Measurements from ENCODE around the gene ATP2B1.

ATP2B1 gene

GRCh38 chr12:89709995-89710872, 1.6 kb upstream of the ATP2B1 start:
- Histone ChIP-seq H3K4me3 (replicated peaks; ENCODE audit: low read depth, low read length) (peak overlapping the region; percentile 79), H3K36me3 (ENCODE audit: control insufficient read depth, insufficient read depth, low read length) (no peaks in the 10 kb centered on the region), H3K27me3 (replicated peaks; ENCODE audit: control insufficient read depth, insufficient read depth, low read length) (no peaks in the 10 kb centered on the region)
- DNase-seq (ENCODE audit: extremely low read depth, insufficient read length) = no peak
- TF ChIP-seq CTCF (IDR thresholded peaks at IDR 0.05; ENCODE audit: insufficient read depth, low read length, poor library complexity, severe bottlenecking) = no peak

GRCh38 chr12:89709157-89709994, 738 bp upstream of the ATP2B1 start:
- peak; percentile 100 for DNase-seq (ENCODE audit: extremely low read depth, insufficient read length)
- Histone ChIP-seq H3K4me3 (replicated peaks; ENCODE audit: low read depth, low read length) (peak overlapping the region; percentile 79), H3K27me3 (replicated peaks; ENCODE audit: control insufficient read depth, insufficient read depth, low read length) (no peaks in the 10 kb centered on the region), H3K36me3 (ENCODE audit: control insufficient read depth, insufficient read depth, low read length) (no peaks in the 10 kb centered on the region)
- TF ChIP-seq CTCF (IDR thresholded peaks at IDR 0.05; ENCODE audit: insufficient read depth, low read length, poor library complexity, severe bottlenecking) = no peak

- Histone ChIP-seq H3K4me3 (replicated peaks; ENCODE audit: low read depth, low read length) (peak overlapping the region; percentile 95), H3K36me3 (ENCODE audit: control insufficient read depth, insufficient read depth, low read length) (no peaks in the 10 kb centered on the region), H3K27me3 (replicated peaks; ENCODE audit: control insufficient read depth, insufficient read depth, low read length) (no peaks in the 10 kb centered on the region)
- DNase-seq (ENCODE audit: extremely low read depth, insufficient read length) = peak; percentile 68
- no peak for TF ChIP-seq CTCF (IDR thresholded peaks at IDR 0.05; ENCODE audit: insufficient read depth, low read length, poor library complexity, severe bottlenecking)
Measured at GRCh38 chr12:89707703-89708564, 704 bp downstream of the ATP2B1 start.

GRCh38 chr12:89706986-89707702, 1.5 kb downstream of the ATP2B1 start:
- Histone ChIP-seq H3K36me3 (ENCODE audit: control insufficient read depth, insufficient read depth, low read length) (no peaks in the 10 kb centered on the region), H3K4me3 (replicated peaks; ENCODE audit: low read depth, low read length) (peak overlapping the region; percentile 95), H3K27me3 (replicated peaks; ENCODE audit: control insufficient read depth, insufficient read depth, low read length) (no peaks in the 10 kb centered on the region)
- peak; percentile 30 for DNase-seq (ENCODE audit: extremely low read depth, insufficient read length)
- TF ChIP-seq CTCF (IDR thresholded peaks at IDR 0.05; ENCODE audit: insufficient read depth, low read length, poor library complexity, severe bottlenecking) = no peak

GRCh38 chr12:89706551-89706950, 2.1 kb downstream of the ATP2B1 start:
- peak; percentile 10 for TF ChIP-seq CTCF (IDR thresholded peaks at IDR 0.05; ENCODE audit: insufficient read depth, low read length, poor library complexity, severe bottlenecking)
- no peak for DNase-seq (ENCODE audit: extremely low read depth, insufficient read length)
- Histone ChIP-seq H3K36me3 (ENCODE audit: control insufficient read depth, insufficient read depth, low read length) (no peaks in the 10 kb centered on the region; the same call in 1 of the 2 replicates), H3K27me3 (replicated peaks; ENCODE audit: control insufficient read depth, insufficient read depth, low read length) (no peaks in the 10 kb centered on the region), H3K4me3 (replicated peaks; ENCODE audit: low read depth, low read length) (peak overlapping the region; percentile 95)
